ENCODE results near the gene PIWIL4. TPM values are rescaled to one million over a fixed set of nuclear protein-coding genes. Genes with fewer than 3 reads are reported as not detected.
"Not testable (repeated sequence)": the region's sequence is repeated elsewhere in the genome, so short reads cannot be mapped to it uniquely, and the experiment has no call there.

PIWIL4 gene
- total and polyA plus RNA-seq, 8 donors, result 1.3 to 7.5 (median 5.7) TPM

GRCh38 chr11:94546886-94547285 lies 20.3 kb upstream of the PIWIL4 start:
- no peak for TF ChIP-seq CTCF (IDR thresholded peaks at IDR 0.05)
- no peaks in the 10 kb centered on the region for H3K36me3 ChIP-seq
- H3K27ac ChIP-seq, result peak overlapping the region in 1 of 2 donors; percentile 99
- ATAC-seq (no peak), DNase-seq (no peak)
- H3K9me3 ChIP-seq, result no peaks in the 10 kb centered on the region
- no peaks in the 10 kb centered on the region for H3K27me3 ChIP-seq
- peak overlapping the region in 1 of 2 donors; percentile 62 for H3K4me3 ChIP-seq
- intact Hi-C loops (cut with DNase I), result no loop called here
- peaks cover 26 to 72% of the 10 kb centered on the region in 2 donors for H3K4me1 ChIP-seq

- no peaks in the 10 kb centered on the region for H3K27me3 ChIP-seq
- DNase-seq (no peak), ATAC-seq (no peak)
- H3K4me3 ChIP-seq, result no peak overlapping the region
- peaks cover 26 to 65% of the 10 kb centered on the region in 2 donors for H3K4me1 ChIP-seq
- no peak overlapping the region for H3K27ac ChIP-seq
- TF ChIP-seq CTCF (IDR thresholded peaks at IDR 0.05), result no peak
- H3K36me3 ChIP-seq, result no peaks in the 10 kb centered on the region
- intact Hi-C loops (cut with DNase I), result no loop called here
- H3K9me3 ChIP-seq, result no peaks in the 10 kb centered on the region
Measured at GRCh38 chr11:94549146-94549545, 18.0 kb upstream of the PIWIL4 start.

- TF ChIP-seq CTCF (IDR thresholded peaks at IDR 0.05), result no peak
- intact Hi-C loops (cut with DNase I), result no loop called here
- Histone ChIP-seq H3K27me3 (no peaks in the 10 kb centered on the region), H3K27ac (peak overlapping the region in 1 of 2 donors; percentile 18), H3K4me3 (no peak overlapping the region), H3K4me1 (peaks cover 19 to 55% of the 10 kb centered on the region in 2 donors), H3K9me3 (no peaks in the 10 kb centered on the region), H3K36me3 (no peaks in the 10 kb centered on the region)
- ATAC-seq (no peak), DNase-seq (no peak)
Measured at GRCh38 chr11:94550513-94550912, 16.7 kb upstream of the PIWIL4 start.

- DNase-seq (no peak), ATAC-seq (no peak)
- no peaks in the 10 kb centered on the region for H3K36me3 ChIP-seq
- H3K4me1 ChIP-seq, result peaks cover 0 to 34% of the 10 kb centered on the region in 2 donors
- H3K27ac ChIP-seq, result no peak overlapping the region
- H3K4me3 ChIP-seq, result no peak overlapping the region
- TF ChIP-seq CTCF (IDR thresholded peaks at IDR 0.05), result no peak
- H3K27me3 ChIP-seq, result no peaks in the 10 kb centered on the region
- no peaks in the 10 kb centered on the region for H3K9me3 ChIP-seq
- intact Hi-C loops (cut with DNase I), result no loop called here
Measured at GRCh38 chr11:94553938-94554337, 13.2 kb upstream of the PIWIL4 start.

GRCh38 chr11:94555752-94556329 lies 11.3 kb upstream of the PIWIL4 start:
- H3K4me3 ChIP-seq; intact Hi-C loops (cut with DNase I); H3K36me3 ChIP-seq; DNase-seq; H3K9me3 ChIP-seq; H3K27ac ChIP-seq; ATAC-seq; H3K27me3 ChIP-seq: not testable (repeated sequence)
- peaks cover 0 to 25% of the 10 kb centered on the region in 2 donors for H3K4me1 ChIP-seq

- H3K27ac ChIP-seq, result peak overlapping the region in 1 of 2 donors; percentile 54
- intact Hi-C loops (cut with DNase I), result no loop called here
- no peak for DNase-seq
- no peaks in the 10 kb centered on the region for H3K36me3 ChIP-seq
- ATAC-seq, result no peak
- no peak overlapping the region for H3K4me3 ChIP-seq
- H3K4me1 ChIP-seq, result peaks cover 0 to 23% of the 10 kb centered on the region in 2 donors
- no peaks in the 10 kb centered on the region for H3K9me3 ChIP-seq
- no peak for TF ChIP-seq CTCF (IDR thresholded peaks at IDR 0.05)
- H3K27me3 ChIP-seq, result no peaks in the 10 kb centered on the region
Measured at GRCh38 chr11:94557421-94557820, 9.7 kb upstream of the PIWIL4 start.
